ENCODE data around the gene TMEM117.

DNA sequence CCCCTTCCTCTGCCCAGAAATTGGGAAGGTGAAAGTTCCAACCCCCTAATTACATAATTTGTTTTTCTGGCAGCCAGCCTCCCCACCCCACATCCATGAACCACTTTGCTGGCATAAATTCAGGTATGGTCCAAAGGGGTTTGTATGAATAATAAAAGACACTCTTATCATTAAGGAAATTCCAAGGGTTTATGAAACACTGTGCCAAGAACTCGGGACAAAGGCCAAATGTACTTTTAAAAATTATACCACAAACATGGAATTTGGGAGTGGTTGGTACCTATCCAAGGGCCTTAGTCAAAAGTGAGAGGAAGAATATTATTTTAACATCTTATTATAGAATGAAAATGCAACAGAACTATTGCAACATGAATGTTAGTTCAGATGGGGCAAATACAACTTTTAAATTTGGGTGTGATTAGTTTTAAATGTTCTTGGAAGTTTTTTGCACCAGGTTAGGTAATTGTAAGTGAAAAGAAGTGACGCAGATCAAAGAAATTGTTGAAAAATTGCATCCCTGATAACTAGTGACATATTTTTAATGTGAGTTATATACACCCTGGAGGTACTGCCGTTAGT lies 217.8 kb downstream of the TMEM117 start:
- TF ChIP-seq, protein P1, sequence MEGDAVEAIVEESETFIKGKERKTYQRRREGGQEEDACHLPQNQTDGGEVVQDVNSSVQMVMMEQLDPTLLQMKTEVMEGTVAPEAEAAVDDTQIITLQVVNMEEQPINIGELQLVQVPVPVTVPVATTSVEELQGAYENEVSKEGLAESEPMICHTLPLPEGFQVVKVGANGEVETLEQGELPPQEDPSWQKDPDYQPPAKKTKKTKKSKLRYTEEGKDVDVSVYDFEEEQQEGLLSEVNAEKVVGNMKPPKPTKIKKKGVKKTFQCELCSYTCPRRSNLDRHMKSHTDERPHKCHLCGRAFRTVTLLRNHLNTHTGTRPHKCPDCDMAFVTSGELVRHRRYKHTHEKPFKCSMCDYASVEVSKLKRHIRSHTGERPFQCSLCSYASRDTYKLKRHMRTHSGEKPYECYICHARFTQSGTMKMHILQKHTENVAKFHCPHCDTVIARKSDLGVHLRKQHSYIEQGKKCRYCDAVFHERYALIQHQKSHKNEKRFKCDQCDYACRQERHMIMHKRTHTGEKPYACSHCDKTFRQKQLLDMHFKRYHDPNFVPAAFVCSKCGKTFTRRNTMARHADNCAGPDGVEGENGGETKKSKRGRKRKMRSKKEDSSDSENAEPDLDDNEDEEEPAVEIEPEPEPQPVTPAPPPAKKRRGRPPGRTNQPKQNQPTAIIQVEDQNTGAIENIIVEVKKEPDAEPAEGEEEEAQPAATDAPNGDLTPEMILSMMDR (IDR thresholded peaks at IDR 0.05; ENCODE audit: extremely low read depth in 1 of 2, insufficient read depth in 1 of 2, low read depth in 1 of 2, low read length in 2 of 2): no peak
- TF ChIP-seq POLR2AphosphoS5 (IDR thresholded peaks at IDR 0.05; ENCODE audit: insufficient read depth, low read depth, low read length): no peak
- no peak for TF ChIP-seq MYC (IDR thresholded peaks at IDR 0.05; ENCODE audit: low read depth, low read length)
- no peak for TF ChIP-seq FOS (IDR thresholded peaks at IDR 0.05; ENCODE audit: borderline replicate concordance, insufficient read depth, low read length)
- no peak for TF ChIP-seq EZH2 (IDR thresholded peaks at IDR 0.05; ENCODE audit: borderline replicate concordance, low read depth, low read length, severe bottlenecking)
- no peak for TF ChIP-seq POLR2A (IDR thresholded peaks at IDR 0.05; ENCODE audit: low read depth, low read length)
- TF ChIP-seq, protein P2, sequence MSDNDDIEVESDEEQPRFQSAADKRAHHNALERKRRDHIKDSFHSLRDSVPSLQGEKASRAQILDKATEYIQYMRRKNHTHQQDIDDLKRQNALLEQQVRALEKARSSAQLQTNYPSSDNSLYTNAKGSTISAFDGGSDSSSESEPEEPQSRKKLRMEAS (IDR thresholded peaks at IDR 0.05; ENCODE audit: insufficient read depth, insufficient read length): no peak

Measured in endothelial cell of umbilical vein (primary cell).